Smooth muscle cell (in vitro differentiated cells): ENCODE measurements around the gene FRMD3. TPM values are rescaled to one million over a fixed set of nuclear protein-coding genes. Genes with fewer than 3 reads are reported as not detected.

Source experiments
- DNase-seq: peaks from one replicate; lab custom pipeline; 2025; ENCODE audit not compliant: unreplicated experiment; lab: John Stamatoyannopoulos, UW
- H2AFZ ChIP-seq: fragments of 200-600 bp; sonication (generic); 2 replicates; pipeline ENCODE4 v1.6.0; 2016; ENCODE audit warnings: antibody characterized with exemption, low read depth, mild to moderate bottlenecking
- H3F3A ChIP-seq: fragments of 200-600 bp; sonication (generic); 2 replicates; pipeline ENCODE4 v1.6.0; 2017; ENCODE audit warnings: antibody characterized with exemption, low read depth
- H3K27ac ChIP-seq: fragments of 200-600 bp; sonication (generic); 2 replicates; pipeline ENCODE4 v1.5.1; 2016; ENCODE audit warnings: low read depth, mild to moderate bottlenecking
- H3K27me3 ChIP-seq: fragments of 200-600 bp; sonication (generic); 2 replicates; pipeline ENCODE4 v1.6.1; 2016; ENCODE audit warnings: low read depth, mild to moderate bottlenecking
- H3K36me3 ChIP-seq: fragments of 200-600 bp; sonication (generic); 2 replicates; pipeline ENCODE4 v1.5.1; 2016; ENCODE audit warnings: low read depth
- H3K4me1 ChIP-seq: fragments of 200-600 bp; sonication (generic); 2 replicates; pipeline ENCODE4 v1.5.1; 2016; ENCODE audit warnings: low read depth
- H3K4me2 ChIP-seq: fragments of 200-600 bp; sonication (generic); 2 replicates; pipeline ENCODE4 v1.6.0; 2016; ENCODE audit warnings: mild to moderate bottlenecking
- H3K4me3 ChIP-seq: fragments of 200-600 bp; sonication (generic); 2 replicates; pipeline ENCODE4 v1.5.1; 2016; ENCODE audit warnings: mild to moderate bottlenecking
- H3K79me2 ChIP-seq: fragments of 200-600 bp; sonication (generic); 2 replicates; pipeline ENCODE4 v1.6.0; 2016; ENCODE audit warnings: low read depth, mild to moderate bottlenecking
- H3K9ac ChIP-seq: fragments of 200-600 bp; sonication (generic); 2 replicates; pipeline ENCODE4 v1.6.0; 2016; ENCODE audit warnings: low read depth
- H3K9me3 ChIP-seq: fragments of 200-600 bp; sonication (generic); replicated peaks from 2 replicates; pipeline ENCODE4 v1.5.1; 2016; ENCODE audit warnings: low read depth
- H4K20me1 ChIP-seq: fragments of 200-600 bp; sonication (generic); 2 replicates; pipeline ENCODE4 v1.6.0; 2016; ENCODE audit warnings: low read depth
- WGBS: methylation state at CpG from one replicate; pipeline ENCODE4 v1.1.7; 2016; ENCODE audit warnings: low lambda C conversion rate; 5-methylcytosine and 5-hydroxymethylcytosine counted together
- polyA plus RNA-seq: library from polyadenylated mRNA; unstranded; fragments of >200 nt; fragmentation: Nextera tagmentation; extraction: Ambion mirVana; gene quantifications from 2 replicates; pipeline ENCODE4 v1.2.1, GENCODE V29; 2016
- total RNA-seq: library from RNA; depleted of rRNA; stranded (reverse); fragments of >200 nt; gene quantifications from 2 replicates; pipeline ENCODE4 v1.2.3, GENCODE V29; 2014
- TF ChIP-seq, protein P1 (sequence below): fragments of 200-600 bp; sonication (generic); IDR thresholded peaks from 2 replicates; pipeline ENCODE4 v1.5.1; 2017; ENCODE audit warnings: borderline replicate concordance, mild to moderate bottlenecking, antibody characterized with exemption; ENCODE audit not compliant: insufficient read depth, poor library complexity, severe bottlenecking

FRMD3 gene
- total and polyA plus RNA-seq, 2 experiments from 2014 or later, result 0.72 to 2.8 TPM

DNA sequence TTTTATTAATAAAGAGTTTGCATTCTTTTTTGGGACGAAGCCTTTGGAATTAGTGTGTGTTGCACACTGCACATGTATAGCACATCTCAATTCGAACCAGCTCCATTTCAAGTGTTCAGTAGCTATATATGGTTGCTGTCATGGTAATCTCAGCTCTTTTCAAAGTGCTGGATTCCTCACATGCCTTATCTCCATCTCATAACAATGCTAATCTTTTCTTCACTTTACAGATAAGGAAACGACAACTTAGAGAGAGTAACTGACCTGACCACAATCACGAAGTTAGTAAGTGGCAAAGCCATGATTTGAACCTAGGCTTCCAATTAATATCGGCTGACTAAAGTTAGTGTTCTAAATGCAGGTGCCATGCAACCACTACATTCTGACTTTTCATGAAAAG is 270.5 kb downstream of the FRMD3 start:
- 52% methylated on average over 5 of the region's 5 CpGs for WGBS

DNA sequence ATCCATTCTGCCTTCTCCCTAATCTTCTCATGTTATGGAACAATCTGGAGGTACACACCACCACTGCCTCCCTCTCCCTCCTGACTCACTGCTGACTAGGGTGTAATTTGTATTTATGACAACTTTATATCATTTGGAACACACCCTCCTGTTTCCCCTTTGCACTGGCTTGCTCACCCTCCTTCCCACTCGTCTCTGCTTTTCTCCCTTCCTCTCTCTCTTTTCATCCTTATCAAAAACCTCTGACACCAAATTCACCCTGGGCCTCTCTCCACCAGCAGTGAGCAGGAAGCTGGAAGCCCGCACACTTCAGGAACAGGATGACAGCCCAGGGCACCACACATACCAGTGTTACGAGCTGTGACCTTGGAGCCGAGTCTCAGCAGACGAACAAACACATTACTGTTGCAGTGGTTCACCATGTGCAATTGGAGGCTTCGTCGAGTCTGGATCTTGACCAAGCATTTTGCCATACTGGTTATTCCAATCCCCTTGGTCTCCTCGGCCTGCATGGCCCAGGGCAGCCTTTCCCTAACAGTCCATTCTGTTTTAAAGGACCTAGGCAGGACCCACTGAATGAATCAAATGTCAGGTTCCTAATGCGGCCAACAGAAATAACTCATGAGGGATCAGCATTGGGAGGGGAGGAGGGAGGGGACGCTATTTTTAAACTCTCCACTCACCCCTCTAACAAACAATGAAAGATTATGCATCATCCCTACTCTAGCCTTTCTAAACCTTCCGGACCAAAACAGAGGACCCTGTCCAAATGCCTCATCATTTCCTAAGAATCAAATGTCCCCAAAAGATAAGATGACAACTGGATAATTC is 271.3 kb downstream of the FRMD3 start:
- Histone ChIP-seq H3K9ac (no peak overlapping the region), H3K36me3 (no peaks in the 10 kb centered on the region), H3K4me2 (no peak overlapping the region), H3K27me3 (no peaks in the 10 kb centered on the region), H3K9me3 (no peaks in the 10 kb centered on the region), H3F3A (no peaks in the 10 kb centered on the region), H4K20me1 (no peaks in the 10 kb centered on the region), H2AFZ (no peak overlapping the region), H3K4me3 (no peak overlapping the region), H3K27ac (no peak overlapping the region), H3K79me2 (no peaks in the 10 kb centered on the region), H3K4me1 (no peaks in the 10 kb centered on the region)
- TF ChIP-seq, protein P1, sequence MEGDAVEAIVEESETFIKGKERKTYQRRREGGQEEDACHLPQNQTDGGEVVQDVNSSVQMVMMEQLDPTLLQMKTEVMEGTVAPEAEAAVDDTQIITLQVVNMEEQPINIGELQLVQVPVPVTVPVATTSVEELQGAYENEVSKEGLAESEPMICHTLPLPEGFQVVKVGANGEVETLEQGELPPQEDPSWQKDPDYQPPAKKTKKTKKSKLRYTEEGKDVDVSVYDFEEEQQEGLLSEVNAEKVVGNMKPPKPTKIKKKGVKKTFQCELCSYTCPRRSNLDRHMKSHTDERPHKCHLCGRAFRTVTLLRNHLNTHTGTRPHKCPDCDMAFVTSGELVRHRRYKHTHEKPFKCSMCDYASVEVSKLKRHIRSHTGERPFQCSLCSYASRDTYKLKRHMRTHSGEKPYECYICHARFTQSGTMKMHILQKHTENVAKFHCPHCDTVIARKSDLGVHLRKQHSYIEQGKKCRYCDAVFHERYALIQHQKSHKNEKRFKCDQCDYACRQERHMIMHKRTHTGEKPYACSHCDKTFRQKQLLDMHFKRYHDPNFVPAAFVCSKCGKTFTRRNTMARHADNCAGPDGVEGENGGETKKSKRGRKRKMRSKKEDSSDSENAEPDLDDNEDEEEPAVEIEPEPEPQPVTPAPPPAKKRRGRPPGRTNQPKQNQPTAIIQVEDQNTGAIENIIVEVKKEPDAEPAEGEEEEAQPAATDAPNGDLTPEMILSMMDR, result no peak
- 53% methylated on average over 11 of the region's 11 CpGs for WGBS
- no peak for DNase-seq

More for the DNA sequence above, 270.5 kb downstream of the FRMD3 start:
- Histone ChIP-seq H3K4me2 (no peak overlapping the region), H3K4me3 (no peak overlapping the region), H3K27me3 (no peaks in the 10 kb centered on the region), H3K9ac (no peak overlapping the region), H3F3A (no peaks in the 10 kb centered on the region), H3K36me3 (no peaks in the 10 kb centered on the region), H3K9me3 (no peaks in the 10 kb centered on the region), H3K79me2 (no peaks in the 10 kb centered on the region), H4K20me1 (no peaks in the 10 kb centered on the region), H2AFZ (no peak overlapping the region), H3K4me1 (no peaks in the 10 kb centered on the region), H3K27ac (no peak overlapping the region)
- no peak for DNase-seq
- TF ChIP-seq, protein P1, result no peak

DNA sequence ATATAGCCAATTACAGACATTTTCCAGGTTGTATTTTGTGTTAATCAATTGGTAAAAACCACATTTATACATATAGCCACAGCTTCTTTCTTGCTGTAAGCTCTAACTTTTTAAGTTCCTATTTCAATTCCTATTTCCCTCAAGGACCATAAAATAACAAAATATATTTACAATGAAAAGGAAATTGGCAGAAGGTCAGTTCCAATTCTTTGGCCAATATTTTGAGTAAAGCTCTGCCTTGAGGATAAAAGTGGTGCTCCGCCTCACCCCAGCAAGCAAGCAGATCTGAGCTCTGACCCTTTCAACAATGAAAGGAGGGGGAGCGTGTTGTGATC is 271.9 kb downstream of the FRMD3 start:
- no peaks in the 10 kb centered on the region for H3K4me1 ChIP-seq
- H3K4me3 ChIP-seq, result no peak overlapping the region
- H3K27me3 ChIP-seq, result no peaks in the 10 kb centered on the region
- no peaks in the 10 kb centered on the region for H3K36me3 ChIP-seq
- no peak overlapping the region for H2AFZ ChIP-seq
- H3K4me2 ChIP-seq, result no peak overlapping the region
- TF ChIP-seq, protein P1, result no peak
- no peak overlapping the region for H3K9ac ChIP-seq
- no peaks in the 10 kb centered on the region for H4K20me1 ChIP-seq
- no peaks in the 10 kb centered on the region for H3F3A ChIP-seq
- no peak overlapping the region for H3K27ac ChIP-seq
- no peak for DNase-seq
- WGBS, result 74% methylated on average over 2 of the region's 2 CpGs
- H3K9me3 ChIP-seq, result no peaks in the 10 kb centered on the region
- no peaks in the 10 kb centered on the region for H3K79me2 ChIP-seq

DNA sequence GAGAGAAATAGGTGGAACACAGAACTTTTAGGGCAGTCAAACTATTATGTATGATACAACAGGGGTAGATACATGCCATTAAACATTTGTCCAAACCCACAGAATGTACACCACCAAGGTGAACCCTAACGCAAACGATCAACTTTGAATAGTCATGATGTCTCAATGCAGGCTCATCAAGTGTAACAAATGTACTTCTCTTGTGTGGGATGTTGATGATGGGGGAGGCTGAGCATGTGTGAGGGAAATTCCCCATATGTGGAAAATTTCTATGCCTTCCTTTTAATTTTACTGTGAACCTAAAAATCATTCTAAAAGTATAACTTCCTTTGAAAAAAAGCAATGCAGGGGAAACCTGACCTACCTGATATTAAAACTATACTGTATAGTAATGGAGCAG is 273.9 kb downstream of the FRMD3 start:
- no peak overlapping the region for H3K4me2 ChIP-seq

More for the DNA sequence above, 273.9 kb downstream of the FRMD3 start:
- H3K4me1 ChIP-seq, result no peaks in the 10 kb centered on the region
- no peak overlapping the region for H3K9ac ChIP-seq
- no peaks in the 10 kb centered on the region for H3K27me3 ChIP-seq
- no peaks in the 10 kb centered on the region for H3F3A ChIP-seq
- no peak overlapping the region for H3K27ac ChIP-seq
- DNase-seq, result no peak
- TF ChIP-seq, protein P1, result no peak
- H3K79me2 ChIP-seq, result no peaks in the 10 kb centered on the region
- no peaks in the 10 kb centered on the region for H3K9me3 ChIP-seq
- no peaks in the 10 kb centered on the region for H3K36me3 ChIP-seq
- H2AFZ ChIP-seq, result no peak overlapping the region
- no peaks in the 10 kb centered on the region for H4K20me1 ChIP-seq
- WGBS, result 98% methylated on average over 2 of the region's 2 CpGs
- no peak overlapping the region for H3K4me3 ChIP-seq
